Measurements from ENCODE around the gene CHCHD3.

CHCHD3 gene

DNA sequence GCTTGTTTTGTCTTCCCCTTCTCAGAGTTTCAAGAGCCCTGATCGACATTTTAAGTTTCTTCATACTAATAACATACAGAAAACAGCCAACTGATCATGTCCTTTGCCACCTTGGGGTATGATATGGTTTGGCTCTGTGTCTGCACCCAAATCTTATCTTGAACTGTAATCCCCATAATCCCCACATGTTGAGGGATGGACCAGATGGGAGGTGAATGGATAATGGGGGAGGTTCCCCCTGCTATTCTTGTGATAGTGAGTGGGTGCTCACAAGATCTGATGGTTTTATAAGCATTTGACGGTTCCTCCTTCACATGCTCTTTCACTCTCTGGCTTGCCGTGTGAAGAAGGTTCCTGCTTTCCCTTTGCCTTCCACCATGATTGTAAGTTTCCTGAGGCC is 190.3 kb downstream of the CHCHD3 start:
- H3K27ac Mint-ChIP-seq = no peak overlapping the region
- H3K4me1 Mint-ChIP-seq (ENCODE audit: low read depth) = no peaks in the 10 kb centered on the region
- peaks cover 45% of the 10 kb centered on the region for H3K36me3 Mint-ChIP-seq (ENCODE audit: low read depth)
- peaks cover 5% of the 10 kb centered on the region for H3K9me3 Mint-ChIP-seq
- no peak overlapping the region for H3K4me3 Mint-ChIP-seq
- no peaks in the 10 kb centered on the region for H3K27me3 Mint-ChIP-seq

DNA sequence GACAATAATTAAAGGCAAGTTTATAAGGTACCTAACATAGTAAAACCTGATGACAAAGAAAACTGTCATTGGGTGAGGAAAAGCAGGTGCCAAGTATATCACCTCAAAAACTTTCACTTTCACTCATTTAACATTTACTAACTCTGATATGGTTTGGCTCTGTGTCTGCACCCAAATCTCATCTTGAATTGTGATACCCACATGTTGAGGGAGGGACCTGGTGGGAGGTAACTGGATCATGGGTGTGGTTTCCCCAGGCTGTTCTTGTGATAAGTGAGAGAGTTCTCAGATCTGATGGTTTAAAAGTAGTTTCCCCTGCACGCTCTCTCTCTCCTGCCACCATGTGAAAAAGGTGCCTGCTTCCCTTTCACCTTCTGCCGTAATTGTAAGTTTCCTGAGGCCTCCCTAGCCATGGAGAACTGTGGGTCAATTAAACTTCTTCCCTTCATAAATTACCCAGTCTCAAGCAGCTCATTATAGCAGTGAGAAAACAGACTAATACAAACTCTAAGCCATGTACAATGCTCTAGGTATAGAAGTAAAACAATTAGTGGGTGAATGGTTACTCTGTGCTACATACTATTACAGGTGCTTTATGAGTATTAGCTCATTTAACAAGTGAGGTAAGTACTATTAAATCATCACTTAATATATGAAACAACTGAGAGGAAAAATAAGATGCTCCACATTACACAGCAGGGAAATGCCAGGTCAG is 199.0 kb downstream of the CHCHD3 start:
- peak overlapping the region; percentile 63 for H3K27ac Mint-ChIP-seq
- H3K9me3 Mint-ChIP-seq = no peaks in the 10 kb centered on the region
- no peaks in the 10 kb centered on the region for H3K27me3 Mint-ChIP-seq
- H3K36me3 Mint-ChIP-seq (ENCODE audit: low read depth) = peaks cover 30% of the 10 kb centered on the region
- H3K4me3 Mint-ChIP-seq = peak overlapping the region; percentile 1
- peaks cover 29% of the 10 kb centered on the region for H3K4me1 Mint-ChIP-seq (ENCODE audit: low read depth)

DNA sequence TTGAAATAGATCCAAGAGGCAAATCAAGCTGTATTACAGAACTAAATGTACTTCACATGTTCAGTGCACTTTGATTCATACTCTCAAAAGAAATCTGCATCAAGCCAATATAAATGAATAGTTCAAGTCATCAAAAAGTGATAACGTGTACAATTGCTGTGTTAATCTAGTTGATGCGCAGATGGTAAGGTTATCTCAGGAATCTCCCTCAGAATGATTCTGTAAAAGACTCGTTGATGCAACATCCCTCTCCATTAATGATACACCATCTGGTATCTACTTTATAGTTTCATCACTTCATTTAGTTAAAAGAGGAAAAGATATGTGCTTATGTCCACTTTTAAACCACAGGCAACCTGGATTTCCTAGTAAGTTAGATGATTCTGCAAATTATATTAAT is 200.6 kb downstream of the CHCHD3 start:
- H3K9me3 Mint-ChIP-seq = no peaks in the 10 kb centered on the region
- no peak overlapping the region for H3K4me3 Mint-ChIP-seq
- no peak overlapping the region for H3K27ac Mint-ChIP-seq
- H3K27me3 Mint-ChIP-seq = no peaks in the 10 kb centered on the region
- H3K36me3 Mint-ChIP-seq (ENCODE audit: low read depth) = peaks cover 39% of the 10 kb centered on the region
- peaks cover 29% of the 10 kb centered on the region for H3K4me1 Mint-ChIP-seq (ENCODE audit: low read depth)

DNA sequence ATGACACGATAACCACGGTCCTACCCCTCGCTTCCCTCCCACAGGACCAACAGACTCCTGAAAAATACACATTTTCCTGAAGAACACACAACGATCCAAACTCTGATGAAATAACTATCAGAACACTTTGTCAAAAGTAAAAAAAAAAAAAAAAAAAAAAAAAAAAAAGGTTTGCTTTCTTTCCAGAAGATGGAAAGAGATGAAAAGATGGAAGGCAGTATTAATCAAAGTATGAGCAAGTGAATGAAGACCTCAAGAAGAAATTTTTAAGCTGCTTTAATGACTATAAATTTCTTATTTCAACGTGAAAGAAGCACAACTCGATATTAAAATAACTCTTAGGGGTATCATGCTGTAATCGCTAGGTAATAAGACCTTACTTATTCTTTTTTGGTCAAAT is 202.3 kb downstream of the CHCHD3 start:
- H3K9me3 Mint-ChIP-seq = no peaks in the 10 kb centered on the region
- H3K27me3 Mint-ChIP-seq = no peaks in the 10 kb centered on the region
- H3K36me3 Mint-ChIP-seq (ENCODE audit: low read depth) = peaks cover 38% of the 10 kb centered on the region
- no peak overlapping the region for H3K4me3 Mint-ChIP-seq
- no peak overlapping the region for H3K27ac Mint-ChIP-seq
- H3K4me1 Mint-ChIP-seq (ENCODE audit: low read depth) = peaks cover 29% of the 10 kb centered on the region

DNA sequence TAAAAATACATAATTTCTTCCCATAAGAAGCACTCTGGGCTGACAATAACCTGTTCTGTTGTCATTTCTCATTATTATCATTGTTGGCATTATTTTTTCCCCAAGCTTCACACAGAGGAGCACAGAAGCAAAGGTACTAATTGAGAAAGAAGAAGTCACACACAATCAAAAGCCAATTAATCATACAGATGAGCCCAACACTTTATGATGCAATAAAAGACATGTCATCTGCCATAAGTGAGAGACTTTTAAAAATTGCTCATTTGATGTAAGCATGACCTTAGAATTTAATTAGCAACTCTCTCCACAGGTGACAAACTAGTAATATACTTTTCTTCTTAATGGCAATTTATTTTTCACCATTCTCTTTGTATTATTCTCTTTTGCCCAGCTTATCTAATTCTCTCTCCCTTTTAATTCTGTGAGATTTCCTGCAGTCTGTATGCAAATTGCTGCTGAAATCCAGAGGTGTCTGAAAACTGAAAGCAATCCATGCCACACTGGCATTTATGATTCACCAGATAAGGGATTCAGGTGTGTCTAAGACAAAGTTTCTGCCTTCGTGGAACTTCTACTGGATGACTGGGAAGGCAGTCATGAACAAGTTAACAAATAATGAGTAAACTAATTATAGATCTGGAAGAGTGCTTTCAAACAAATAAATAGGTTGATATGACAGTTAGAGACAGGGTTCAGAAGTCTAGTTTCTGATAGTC is 203.5 kb downstream of the CHCHD3 start:
- Mint-ChIP-seq H3K36me3 (ENCODE audit: low read depth) (peaks cover 38% of the 10 kb centered on the region), H3K9me3 (no peaks in the 10 kb centered on the region), H3K27me3 (no peaks in the 10 kb centered on the region), H3K4me3 (no peak overlapping the region), H3K27ac (no peak overlapping the region), H3K4me1 (ENCODE audit: low read depth) (peaks cover 19% of the 10 kb centered on the region)

DNA sequence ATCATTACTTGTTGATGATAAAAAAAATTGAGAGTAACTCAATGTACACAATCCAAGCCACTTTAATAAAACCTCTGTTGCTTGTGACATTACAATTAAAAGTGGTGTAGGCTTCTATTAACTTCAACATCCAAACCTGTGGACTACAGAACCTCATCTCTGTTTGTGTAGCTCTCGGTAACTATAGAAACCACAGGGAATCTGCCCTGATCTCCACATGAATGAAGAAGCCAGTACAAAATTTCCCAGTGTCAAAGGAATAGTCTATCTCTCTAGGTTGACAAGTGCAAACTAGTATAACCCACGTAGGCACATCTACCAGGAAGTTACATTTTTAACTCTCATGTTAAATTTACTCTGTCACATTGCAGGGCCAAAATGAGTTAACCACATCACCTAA is 204.3 kb downstream of the CHCHD3 start:
- H3K4me1 Mint-ChIP-seq (ENCODE audit: low read depth) = peaks cover 11% of the 10 kb centered on the region
- H3K27ac Mint-ChIP-seq = no peak overlapping the region
- peaks cover 37% of the 10 kb centered on the region for H3K36me3 Mint-ChIP-seq (ENCODE audit: low read depth)
- no peak overlapping the region for H3K4me3 Mint-ChIP-seq
- no peaks in the 10 kb centered on the region for H3K9me3 Mint-ChIP-seq
- H3K27me3 Mint-ChIP-seq = no peaks in the 10 kb centered on the region

DNA sequence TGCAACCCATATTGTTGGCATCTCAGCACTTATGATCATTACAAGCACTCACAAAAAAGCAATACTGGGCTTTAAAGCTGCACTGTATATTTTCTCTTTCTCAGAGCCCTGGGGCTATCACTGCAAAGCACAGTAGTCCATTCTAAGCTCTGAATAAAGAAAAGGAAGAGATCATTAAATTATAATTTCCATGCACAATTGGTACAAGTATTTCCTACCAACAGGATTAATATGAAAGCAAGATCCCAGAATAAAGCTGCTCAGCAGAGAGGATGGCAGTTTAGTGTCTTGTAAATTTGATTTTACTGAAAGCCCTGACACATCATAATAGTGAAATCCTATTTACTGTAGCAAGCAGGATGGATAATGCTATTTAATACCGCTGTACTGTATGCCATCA is 205.3 kb downstream of the CHCHD3 start:
- Mint-ChIP-seq H3K9me3 (no peaks in the 10 kb centered on the region), H3K4me1 (ENCODE audit: low read depth) (peaks cover 5% of the 10 kb centered on the region), H3K36me3 (ENCODE audit: low read depth) (peaks cover 37% of the 10 kb centered on the region), H3K4me3 (no peak overlapping the region), H3K27me3 (no peaks in the 10 kb centered on the region), H3K27ac (no peak overlapping the region)

DNA sequence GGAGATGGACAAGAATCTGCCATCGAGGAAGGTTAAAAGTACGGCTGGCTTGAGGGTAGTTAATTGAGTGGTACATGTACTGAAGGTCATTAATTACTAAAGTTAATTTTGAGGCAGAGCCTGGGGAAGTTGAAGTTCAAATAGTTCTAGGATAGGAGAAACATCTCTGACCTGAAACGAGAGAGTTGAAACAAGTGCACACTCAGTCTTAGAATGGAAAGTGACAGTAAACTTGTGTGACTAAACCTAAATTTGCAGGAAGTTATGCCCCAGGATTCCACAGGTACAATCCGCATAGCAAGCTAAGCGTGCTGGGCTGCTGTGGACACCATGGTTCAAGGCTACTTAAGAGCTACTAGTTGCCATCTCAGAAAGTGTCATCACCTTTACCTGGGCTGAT is 209.9 kb downstream of the CHCHD3 start:
- H3K36me3 Mint-ChIP-seq (ENCODE audit: low read depth) = peaks cover 21% of the 10 kb centered on the region
- H3K27ac Mint-ChIP-seq = no peak overlapping the region
- H3K9me3 Mint-ChIP-seq = no peaks in the 10 kb centered on the region

DNA sequence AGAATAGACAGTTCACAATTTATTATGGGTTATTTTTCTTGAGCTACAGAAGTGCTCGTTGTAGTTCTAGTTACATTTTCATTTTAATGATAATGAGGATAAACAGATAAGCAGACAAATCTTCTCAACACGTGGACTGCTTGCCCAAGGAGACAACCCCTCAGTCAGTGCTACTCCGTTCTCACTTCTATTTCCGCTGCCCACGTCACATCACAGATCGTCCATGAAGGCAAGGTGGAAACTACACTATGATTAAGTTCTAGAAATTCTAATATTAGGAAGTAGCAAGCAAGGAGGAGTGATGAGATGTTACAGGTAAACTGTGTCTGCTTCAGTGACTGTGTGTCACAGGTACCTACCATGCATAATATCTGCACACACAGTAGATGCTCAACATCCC is 210.5 kb downstream of the CHCHD3 start:
- Mint-ChIP-seq H3K4me3 (no peak overlapping the region), H3K27ac (no peak overlapping the region), H3K4me1 (ENCODE audit: low read depth) (peaks cover 9% of the 10 kb centered on the region), H3K36me3 (ENCODE audit: low read depth) (peaks cover 24% of the 10 kb centered on the region), H3K27me3 (no peaks in the 10 kb centered on the region), H3K9me3 (no peaks in the 10 kb centered on the region)

More for the DNA sequence above, 209.9 kb downstream of the CHCHD3 start:
- Mint-ChIP-seq H3K27me3 (no peaks in the 10 kb centered on the region), H3K4me1 (ENCODE audit: low read depth) (peaks cover 9% of the 10 kb centered on the region), H3K4me3 (no peak overlapping the region)

DNA sequence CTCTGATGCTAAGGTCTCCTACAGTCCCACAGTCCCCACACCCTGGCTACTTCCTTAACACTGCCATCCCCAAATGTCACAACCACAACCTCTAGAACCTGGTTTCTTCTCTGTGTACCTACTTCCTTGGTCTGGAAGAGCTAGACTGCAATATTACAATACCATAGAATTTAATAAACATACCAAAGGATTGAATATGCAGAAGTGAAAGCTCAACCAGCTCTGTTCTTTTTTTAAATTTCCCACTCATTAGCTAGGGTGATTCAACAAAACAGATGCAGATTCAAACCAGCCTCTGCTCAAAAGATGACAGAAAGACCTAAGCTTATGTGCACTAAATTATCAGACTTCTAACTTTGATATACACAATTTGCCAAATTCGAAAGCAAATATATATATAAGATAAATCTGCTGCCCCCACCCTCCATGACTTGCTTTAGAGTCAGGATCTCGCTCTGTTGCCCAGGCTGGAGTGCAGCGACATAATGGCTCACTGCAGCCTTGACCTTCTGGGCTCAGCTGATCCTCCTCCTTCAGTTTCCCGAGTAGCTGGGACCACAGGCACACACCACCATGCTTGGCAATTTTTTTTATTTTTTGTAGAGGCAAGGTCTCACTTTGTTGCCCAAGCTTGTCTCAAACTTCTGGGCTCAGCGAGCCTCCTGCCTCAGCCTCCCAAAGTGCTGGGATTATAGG is 212.6 kb downstream of the CHCHD3 start:
- Mint-ChIP-seq H3K4me3 (no peak overlapping the region), H3K27me3 (no peaks in the 10 kb centered on the region), H3K36me3 (ENCODE audit: low read depth) (peaks cover 32% of the 10 kb centered on the region), H3K4me1 (ENCODE audit: low read depth) (peaks cover 9% of the 10 kb centered on the region), H3K9me3 (no peaks in the 10 kb centered on the region), H3K27ac (no peak overlapping the region)

DNA sequence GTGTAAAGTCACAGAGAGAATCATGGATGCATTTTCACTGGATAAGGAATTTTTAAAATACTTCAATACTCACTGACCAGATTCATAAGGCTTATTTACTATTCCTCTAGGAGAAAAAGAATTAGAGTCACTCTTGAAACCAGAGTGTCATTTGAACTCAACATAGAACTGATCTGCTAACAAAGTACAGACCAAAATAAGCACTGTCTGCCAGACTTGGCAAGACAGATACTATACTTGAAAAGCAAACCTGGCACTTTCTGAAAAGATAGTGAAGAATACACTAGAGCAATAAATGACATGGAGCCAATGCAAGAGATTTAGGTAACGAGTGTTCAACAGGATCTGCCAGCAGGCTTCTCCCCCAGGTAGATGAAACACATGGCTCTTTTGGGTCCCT is 215.3 kb downstream of the CHCHD3 start:
- no peak overlapping the region for H3K27ac Mint-ChIP-seq
- no peak overlapping the region for H3K4me3 Mint-ChIP-seq
- H3K9me3 Mint-ChIP-seq = peaks cover 5% of the 10 kb centered on the region
- H3K27me3 Mint-ChIP-seq = no peaks in the 10 kb centered on the region
- peaks cover 15% of the 10 kb centered on the region for H3K4me1 Mint-ChIP-seq (ENCODE audit: low read depth)
- H3K36me3 Mint-ChIP-seq (ENCODE audit: low read depth) = peaks cover 43% of the 10 kb centered on the region

DNA sequence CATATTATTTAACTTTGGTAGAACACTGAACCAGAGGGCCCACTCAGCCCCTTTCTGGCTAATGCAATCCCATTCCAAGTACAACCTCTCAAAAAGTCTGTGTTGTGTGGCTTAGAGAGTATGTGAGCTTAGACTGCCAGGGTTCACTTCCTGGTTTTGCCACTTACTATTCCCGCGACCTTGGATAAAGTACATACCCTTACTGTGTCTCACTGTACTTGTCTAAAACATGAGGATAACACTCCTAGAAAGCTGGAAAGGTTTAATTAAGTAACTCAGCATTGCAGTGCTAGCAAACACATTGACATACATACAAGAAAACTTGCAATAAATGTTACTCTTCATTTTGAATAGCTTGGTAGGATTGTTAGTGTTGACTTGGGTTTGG is 215.8 kb downstream of the CHCHD3 start:
- peaks cover 46% of the 10 kb centered on the region for H3K36me3 Mint-ChIP-seq (ENCODE audit: low read depth)
- H3K27me3 Mint-ChIP-seq = no peaks in the 10 kb centered on the region
- H3K9me3 Mint-ChIP-seq = peaks cover 5% of the 10 kb centered on the region

DNA sequence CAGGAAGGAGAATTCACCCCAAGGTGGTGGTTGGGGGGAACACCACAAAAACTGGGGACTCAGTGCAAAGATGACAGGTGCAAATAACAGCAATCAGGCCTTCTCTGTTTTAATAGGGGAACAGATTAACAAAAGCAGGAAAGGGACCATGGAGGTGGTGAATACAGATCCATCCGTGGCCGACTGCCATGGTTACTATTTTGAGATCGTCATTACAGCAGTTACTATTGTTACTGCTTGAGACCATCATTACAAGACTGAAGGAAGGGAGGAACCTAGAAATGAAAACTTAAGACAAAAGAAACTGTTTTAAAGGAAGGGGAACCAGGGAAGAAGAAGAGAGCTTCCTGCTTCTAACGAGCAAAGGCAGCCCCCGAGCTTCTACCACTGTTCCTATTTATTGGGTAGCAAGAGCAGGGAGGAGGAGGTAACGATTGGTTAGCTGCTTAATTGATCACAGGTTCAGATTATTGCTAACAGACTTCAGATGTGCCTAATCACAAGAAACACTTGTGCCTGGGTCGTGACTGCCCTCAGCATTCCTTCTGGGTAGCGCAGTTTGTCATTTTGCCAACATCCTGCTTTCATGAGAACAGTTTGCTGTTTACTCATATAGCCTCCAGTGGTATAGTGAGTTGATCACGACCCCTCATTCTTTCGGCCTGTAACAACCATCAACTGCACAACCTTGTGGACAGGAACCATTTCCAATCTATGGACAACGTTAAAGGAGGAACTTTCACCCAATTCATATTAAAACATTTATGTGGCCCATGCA is 216.3 kb downstream of the CHCHD3 start:
- Mint-ChIP-seq H3K27me3 (no peaks in the 10 kb centered on the region), H3K27ac (no peak overlapping the region), H3K36me3 (ENCODE audit: low read depth) (peaks cover 50% of the 10 kb centered on the region), H3K4me3 (no peak overlapping the region), H3K4me1 (ENCODE audit: low read depth) (peaks cover 15% of the 10 kb centered on the region), H3K9me3 (peaks cover 5% of the 10 kb centered on the region)

More for the DNA sequence above, 215.8 kb downstream of the CHCHD3 start:
- no peak overlapping the region for H3K27ac Mint-ChIP-seq
- H3K4me1 Mint-ChIP-seq (ENCODE audit: low read depth) = peaks cover 15% of the 10 kb centered on the region
- no peak overlapping the region for H3K4me3 Mint-ChIP-seq

DNA sequence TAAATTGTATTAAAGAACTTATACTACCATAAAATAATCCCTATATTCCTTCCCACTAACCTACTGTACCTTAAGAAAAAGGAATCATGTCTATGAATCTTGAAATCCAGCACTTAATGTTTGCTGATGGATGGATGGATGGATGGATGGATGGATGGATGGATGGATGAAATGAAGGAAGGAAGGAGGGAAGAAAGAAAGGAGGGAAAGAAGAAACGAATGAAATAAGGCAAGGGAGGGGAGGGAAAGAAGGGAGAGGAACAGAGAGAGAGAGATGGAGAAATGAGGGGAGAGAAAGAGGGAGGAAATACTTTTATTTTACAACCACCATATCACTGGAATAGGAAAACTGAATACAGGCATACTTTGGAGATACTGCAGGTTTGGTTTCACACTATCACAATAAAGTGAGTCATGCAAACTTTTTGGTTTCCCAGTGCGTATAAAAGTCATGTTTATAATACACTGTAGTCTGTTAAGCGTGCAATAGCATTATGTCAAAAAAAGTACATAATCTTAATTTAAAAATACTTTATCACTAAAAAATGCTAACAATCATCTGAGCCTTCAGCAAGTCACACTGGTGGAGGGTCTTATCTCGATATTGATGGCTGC is 219.8 kb downstream of the CHCHD3 start:
- H3K4me3 Mint-ChIP-seq = no peak overlapping the region
- H3K4me1 Mint-ChIP-seq (ENCODE audit: low read depth) = peaks cover 10% of the 10 kb centered on the region
- H3K36me3 Mint-ChIP-seq (ENCODE audit: low read depth) = peaks cover 60% of the 10 kb centered on the region
- H3K27me3 Mint-ChIP-seq = no peaks in the 10 kb centered on the region
- H3K27ac Mint-ChIP-seq = no peak overlapping the region
- H3K9me3 Mint-ChIP-seq = peaks cover 5% of the 10 kb centered on the region

Measured in stimulated activated naive CD8-positive, alpha-beta T cell treated with anti-CD3 and anti-CD28 coated beads, Interleukin-15, Interleukin-2, amounts not matched to agents 100 ng/mL and 50 ng/mL, for 24 hours (primary cell).